NCI-H526 treated with DMSO at 0.1 percent for 48 hours (cell line): ENCODE measurements around the gene SNX20.

Source experiments
- DNase-seq: peaks from one replicate; lab custom pipeline; 2025; lab: John Stamatoyannopoulos, UW

The SNX20 gene

DNA sequence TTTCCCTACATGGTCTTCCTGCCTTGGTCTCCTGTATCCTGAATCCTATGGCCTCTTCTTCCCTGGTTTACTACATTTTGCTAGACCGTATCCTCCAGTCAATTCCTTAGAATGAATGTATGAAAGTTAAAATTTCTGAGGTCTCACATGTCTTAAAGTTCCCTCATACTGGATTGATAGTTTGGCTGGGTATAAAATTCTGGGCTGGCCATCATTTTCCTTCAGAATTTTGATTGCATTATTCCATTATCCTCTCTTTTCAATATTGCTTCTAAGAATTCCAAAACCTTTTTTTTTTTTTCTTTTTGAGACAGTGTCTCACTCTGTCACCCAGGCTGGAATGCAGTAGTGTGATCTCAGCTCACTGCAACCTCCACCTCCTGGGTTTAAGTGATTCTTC, 23.1 kb upstream of the SNX20 start:
- DNase-seq, result no peak

GRCh38 chr16:50702725-50703124, 21.6 kb upstream of the SNX20 start:
- no peak for DNase-seq

DNA sequence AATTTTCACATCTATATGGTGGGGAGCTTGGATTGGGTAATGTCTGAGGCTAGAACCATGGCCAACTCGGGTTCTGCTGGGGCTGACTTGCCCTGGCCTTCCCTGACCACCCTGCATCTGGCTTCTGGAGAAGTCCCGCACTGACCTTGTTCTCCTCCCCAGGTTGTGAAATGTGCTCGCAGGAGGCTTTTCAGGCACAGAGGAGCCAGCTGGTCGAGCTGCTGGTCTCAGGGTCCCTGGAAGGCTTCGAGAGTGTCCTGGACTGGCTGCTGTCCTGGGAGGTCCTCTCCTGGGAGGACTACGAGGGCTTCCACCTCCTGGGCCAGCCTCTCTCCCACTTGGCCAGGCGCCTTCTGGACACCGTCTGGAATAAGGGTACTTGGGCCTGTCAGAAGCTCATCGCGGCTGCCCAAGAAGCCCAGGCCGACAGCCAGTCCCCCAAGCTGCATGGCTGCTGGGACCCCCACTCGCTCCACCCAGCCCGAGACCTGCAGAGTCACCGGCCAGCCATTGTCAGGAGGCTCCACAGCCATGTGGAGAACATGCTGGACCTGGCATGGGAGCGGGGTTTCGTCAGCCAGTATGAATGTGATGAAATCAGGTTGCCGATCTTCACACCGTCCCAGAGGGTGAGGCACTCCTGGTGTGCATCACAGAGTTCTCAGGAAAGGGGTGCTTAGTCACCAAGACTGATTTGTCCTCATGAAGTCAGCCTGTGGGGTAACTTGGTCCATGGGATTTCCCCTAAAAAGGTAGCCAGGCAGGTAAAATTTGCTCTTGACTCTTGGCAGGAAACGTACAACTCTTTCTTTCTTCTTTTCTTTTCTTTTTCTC, 18.4 kb upstream of the SNX20 start:
- DNase-seq, result no peak

- DNase-seq, result no peak
Measured at GRCh38 chr16:50697881-50698767, 17.0 kb upstream of the SNX20 start.

GRCh38 chr16:50697421-50697715, 16.3 kb upstream of the SNX20 start:
- no peak for DNase-seq

DNA sequence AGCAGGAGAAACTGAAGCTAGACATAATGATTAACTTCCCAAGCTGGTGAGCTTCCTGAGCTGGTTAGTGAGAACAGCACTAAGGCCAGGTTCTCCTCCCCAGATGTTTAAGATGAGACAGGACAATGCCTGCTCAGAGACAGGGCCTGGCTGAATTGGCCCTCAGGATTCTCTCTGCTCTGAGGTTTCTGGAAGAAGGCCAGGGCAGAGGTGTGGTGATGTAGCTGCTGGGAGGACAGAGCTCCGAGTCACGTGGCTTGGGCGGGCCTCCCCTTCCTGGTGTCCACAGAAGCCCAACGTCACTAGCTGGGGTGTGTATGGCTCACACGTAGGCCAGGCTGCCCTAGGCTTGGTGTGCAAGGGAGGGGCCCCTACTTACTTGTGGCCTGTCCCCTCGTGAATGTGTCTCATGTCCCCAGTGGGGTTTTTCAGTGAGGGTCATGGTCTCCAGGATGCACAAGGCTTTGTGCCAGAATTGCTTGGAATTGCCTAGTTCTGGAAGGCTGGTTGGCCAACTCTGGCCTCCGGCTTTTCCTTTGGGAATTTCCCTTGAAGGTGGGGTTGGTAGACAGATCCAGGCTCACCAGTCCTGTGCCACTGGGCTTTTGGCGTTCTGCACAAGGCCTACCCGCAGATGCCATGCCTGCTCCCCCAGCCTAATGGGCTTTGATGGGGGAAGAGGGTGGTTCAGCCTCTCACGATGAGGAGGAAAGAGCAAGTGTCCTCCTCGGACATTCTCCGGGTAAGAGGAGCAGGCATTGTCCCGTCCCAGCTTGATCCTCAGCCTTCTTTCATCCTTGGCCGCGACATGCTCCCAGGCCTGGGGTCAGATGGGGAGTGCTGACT, 15.7 kb upstream of the SNX20 start:
- no peak for DNase-seq

DNA sequence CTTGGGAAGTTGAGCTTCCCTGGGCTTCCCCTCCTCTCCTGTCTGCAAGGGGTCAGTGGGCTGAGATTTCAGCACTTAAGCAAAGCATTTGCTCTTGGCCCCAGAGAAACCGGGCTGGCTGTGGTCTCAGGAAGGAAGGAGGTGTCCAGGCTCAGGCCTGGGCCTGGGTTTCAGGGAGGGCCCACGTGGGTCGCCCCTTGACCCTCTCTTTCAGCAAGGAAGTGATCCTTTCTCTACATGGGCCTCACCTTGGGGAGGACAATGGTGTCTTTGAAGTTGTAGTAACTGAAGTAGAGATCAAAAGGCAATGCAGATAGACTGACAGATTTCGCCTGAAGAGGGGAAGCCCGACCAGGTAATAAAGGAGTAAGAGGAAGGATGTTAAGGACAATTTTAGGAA, 15.0 kb upstream of the SNX20 start:
- DNase-seq, result no peak

DNA sequence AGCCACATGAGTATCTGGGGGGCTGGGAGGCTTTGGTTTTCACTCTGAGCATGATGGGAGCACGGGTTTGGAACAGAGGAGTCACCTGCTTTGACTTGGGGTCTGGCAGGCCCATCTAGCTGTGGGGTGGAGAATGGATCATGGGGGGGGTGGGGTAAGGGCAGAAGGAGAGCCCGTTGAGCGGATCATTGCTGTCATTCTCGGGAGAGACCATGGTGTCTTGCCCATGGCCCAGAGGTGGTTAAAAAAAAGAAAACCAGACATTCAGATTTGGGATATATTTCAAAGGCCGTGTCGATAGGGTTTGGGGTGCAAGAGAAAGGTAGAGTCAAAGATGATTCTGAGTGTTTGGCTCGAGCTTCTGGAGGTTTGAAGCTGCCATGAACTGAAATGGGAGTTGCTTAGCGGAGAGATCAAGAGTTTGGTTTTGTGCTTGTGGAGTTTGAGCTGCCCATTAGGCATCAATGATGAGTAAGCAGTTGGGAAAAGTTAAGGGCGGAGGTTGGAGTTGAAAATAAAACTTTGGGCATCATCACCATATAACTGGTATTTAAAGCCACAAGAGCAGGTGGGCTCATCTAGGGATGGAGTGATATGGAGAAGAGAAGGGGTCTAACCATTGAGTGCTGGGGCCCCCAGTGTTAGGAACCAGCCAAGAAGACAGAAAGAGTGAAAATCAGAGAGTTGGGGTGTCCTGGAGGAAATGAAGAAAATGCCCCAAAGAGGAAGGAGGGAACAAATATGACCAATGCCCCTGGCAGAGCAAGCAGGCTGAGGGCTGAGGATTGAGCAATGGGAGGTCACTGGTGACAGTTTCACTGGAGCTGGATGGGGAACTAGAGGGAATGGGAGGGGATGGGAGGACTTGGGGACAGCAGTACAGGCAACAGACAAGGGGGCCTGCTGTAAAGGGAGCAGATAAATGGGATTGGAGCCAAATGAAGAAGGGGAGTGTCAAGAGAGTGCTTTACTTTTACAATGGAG, 14.2 kb upstream of the SNX20 start:
- DNase-seq, result no peak

- DNase-seq, result no peak
Measured at GRCh38 chr16:50694206-50694605, 13.1 kb upstream of the SNX20 start.

DNA sequence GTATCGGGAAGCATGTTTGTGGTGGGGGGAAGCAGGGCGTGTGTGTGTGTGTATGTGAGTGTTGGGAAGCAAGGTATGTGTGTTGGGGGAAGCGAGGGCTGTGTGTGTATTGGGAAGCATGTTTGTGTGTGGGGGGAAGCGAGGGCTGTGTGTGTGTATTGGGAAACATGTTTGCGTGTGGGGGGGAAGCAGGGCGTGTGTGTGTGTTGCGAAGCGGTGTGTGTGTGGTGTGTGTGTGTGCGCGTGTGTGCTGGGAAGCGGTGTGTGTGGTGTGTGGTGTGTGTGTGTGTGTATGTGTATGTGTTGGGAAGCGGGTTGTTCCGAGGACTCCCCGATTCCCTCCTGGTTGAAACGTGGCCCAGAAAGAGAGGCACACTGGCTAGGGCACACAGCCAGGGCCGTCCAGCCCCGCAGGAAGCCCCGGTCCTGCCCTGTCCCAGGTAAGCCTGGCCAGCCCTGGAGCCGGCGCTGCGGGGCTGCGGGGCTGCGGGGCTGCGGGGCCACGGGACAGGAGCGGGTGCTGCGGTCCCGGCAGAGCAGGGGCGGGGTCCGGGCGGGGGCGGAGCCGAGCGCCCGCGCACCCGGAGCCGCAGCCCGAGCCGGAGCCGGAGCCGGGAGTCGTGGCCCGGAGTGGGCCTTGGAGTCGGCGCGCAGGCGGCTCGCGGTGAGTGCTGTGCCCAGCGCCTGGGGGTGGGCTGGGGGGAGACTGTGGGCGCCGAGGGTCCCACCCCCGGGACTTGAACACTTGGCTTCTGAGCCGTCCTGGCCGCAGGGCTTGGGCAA, 12.1 kb upstream of the SNX20 start, which contains the start of gene NOD2:
NOD2 (plus strand) TSS at position 608 of the 783 bp plus-strand sequence. CDS start 5,890 bp downstream, outside the sequence.
- DNase-seq, result no peak

GRCh38 chr16:50692644-50692998, 11.5 kb upstream of the SNX20 start:
- DNase-seq, result no peak

DNA sequence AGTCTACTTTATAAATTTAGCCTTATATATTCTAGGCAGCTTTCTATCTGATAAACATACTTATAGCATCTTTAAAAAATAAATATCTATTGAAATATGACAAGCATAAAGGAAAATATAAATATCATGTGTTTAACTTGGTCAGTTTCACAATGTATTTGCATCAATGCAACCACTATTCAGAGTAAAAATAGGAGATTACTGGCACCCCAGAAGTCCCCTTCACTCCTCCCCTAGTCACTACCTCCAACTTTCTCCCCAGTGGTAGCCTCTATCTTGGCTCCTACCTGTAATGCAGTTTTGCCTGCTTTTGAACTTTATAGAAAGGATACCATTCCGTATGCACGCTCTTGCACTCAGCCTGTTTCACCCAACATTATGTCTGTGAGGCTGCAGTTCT, 9.1 kb upstream of the SNX20 start:
- DNase-seq, result no peak

- DNase-seq, result no peak
Measured at GRCh38 chr16:50688867-50689266, 7.8 kb upstream of the SNX20 start.

GRCh38 chr16:50688083-50688482, 7.0 kb upstream of the SNX20 start:
- DNase-seq, result no peak

DNA sequence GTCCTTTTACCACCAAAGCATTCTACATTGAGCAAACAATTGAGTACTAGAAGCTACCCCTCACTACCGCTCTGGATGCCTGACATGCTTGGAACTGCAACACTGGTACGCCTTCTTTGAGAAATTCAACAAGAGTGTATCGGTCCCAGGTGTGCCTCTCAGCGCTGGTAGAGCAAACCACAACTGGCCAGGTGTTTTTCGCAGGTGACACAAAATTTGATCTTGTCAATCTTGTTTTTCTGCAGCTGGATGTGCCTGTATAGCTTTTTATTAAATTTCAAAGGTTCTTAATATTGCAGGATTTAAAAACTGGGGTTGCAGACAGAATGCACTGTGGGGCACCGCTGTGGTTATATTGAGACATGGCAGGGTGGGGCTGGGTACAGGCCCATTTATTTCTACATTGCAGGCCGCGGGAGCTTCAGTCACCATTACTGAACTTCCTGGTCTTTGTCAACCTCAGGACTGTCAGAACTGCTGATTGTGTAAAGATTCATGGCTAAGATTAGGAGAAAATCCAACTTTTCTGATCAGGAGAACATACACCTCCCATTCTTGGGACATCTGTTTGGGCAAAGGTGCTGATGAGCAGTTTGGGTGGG, 4.5 kb upstream of the SNX20 start:
- DNase-seq, result no peak

DNA sequence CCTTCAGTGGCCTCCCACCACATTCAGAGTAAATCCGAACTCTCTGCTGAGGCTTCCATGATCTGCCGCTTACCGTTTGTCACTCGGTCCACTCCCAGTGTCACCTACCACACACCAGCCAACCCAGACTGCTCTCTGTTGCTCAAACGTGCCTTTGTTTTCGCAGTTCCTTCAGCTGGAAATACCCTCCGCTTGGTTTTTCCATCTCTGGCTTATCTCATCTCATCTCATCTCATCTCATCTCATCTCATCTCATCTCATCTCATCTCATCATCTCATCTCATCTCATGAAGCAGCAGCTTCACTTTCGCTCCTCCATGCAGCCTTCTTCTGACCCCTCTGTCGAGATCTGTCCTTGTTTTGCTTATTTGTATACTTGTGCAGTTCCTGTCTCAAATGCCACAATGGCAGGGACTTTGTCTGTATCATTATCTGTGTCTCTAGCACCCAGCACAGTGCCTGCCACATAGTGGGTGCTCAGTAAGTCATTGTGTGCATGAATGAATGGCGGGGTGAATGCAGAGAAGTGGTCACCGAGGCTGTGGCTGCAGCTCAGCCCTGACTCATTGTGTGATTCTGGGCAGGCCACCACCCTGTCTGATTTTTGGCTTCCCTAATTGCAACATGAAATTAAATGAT, 3.8 kb upstream of the SNX20 start:
- no peak for DNase-seq

DNA sequence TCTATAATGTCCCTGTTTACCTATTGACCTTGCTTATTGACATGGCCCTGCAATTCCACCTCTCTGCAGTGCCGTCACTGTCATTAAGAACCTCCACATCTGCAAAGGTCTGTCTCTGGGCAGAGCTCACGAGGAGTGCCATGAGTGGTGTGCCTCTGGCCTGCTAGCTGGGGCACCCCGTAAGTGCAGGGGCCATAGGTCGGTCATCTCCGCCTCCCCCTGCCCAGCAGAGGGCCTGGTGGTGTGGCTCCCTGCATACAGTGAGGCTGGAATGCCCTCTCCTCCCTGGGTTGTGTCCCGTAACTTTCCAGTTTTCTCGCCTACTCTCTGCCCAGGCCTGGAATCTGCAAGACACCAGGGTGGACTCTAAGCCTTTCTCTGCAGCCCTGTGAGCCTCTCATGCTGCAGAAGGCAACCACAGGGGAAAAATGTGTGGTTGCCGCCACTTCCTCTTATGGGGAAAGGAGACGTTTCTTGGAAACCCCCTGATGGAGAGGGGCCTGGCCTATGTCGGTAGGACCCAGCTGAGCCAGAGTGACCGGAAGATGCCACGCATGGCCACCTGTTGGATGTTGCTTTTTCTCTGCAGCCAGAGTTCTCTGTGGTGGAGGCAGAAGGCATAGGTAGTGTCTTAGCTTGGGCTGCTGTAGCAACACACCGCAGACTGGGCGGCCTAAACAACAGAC, 2.7 kb upstream of the SNX20 start:
- no peak for DNase-seq

GRCh38 chr16:50680556-50680893, 587 bp downstream of the SNX20 start:
- no peak for DNase-seq
